HepG2 (cell line): ENCODE data around the gene RPS6KL1. TPM values are rescaled to one million over a fixed set of nuclear protein-coding genes. Genes with fewer than 3 reads are reported as not detected.

Experiments
- BRF2 ChIP-seq: sonication (generic); formaldehyde crosslinking; IDR thresholded peaks from 2 replicates; pipeline ENCODE4 v1.8.1; 2022; ENCODE audit warnings: mild to moderate bottlenecking, missing genetic modification reagents
- CCAR2 ChIP-seq: fragments of 200-400 bp; formaldehyde crosslinking; optimal IDR thresholded peaks from 2 replicates; pipeline ENCODE3; 2018; ENCODE audit warnings: low read depth, mild to moderate bottlenecking, low read length, moderate library complexity
- CREM ChIP-seq, 2 experiments: sonication (generic) in 1 of 2; formaldehyde crosslinking in 1 of 2; IDR thresholded peaks; 2 replicates each; pipeline versions ENCODE4 v1.4.0 to v1.6.1; 2016 to 2020; ENCODE audit warnings: antibody characterized with exemption in 1 of 2, mild to moderate bottlenecking in 1 of 2, missing genetic modification reagents in 1 of 2
- ERF ChIP-seq: IDR thresholded peaks from 2 replicates; pipeline ENCODE4 v1.6.1; 2018; ENCODE audit warnings: missing biosample characterization, missing genetic modification reagents
- HES4 ChIP-seq: sonication (generic); formaldehyde crosslinking; IDR thresholded peaks from 2 replicates; pipeline ENCODE4 v1.9.0; 2021; ENCODE audit warnings: mild to moderate bottlenecking, missing genetic modification reagents, borderline replicate concordance
- HNRNPL ChIP-seq: fragments of 200-400 bp; formaldehyde crosslinking; IDR thresholded peaks from 2 replicates; pipeline ENCODE4 v1.6.1; 2017; ENCODE audit warnings: mild to moderate bottlenecking, low read depth, low read length
- IKZF5 ChIP-seq: IDR thresholded peaks from 2 replicates; pipeline ENCODE4 v1.6.1; 2018; ENCODE audit warnings: missing genetic modification reagents, mild to moderate bottlenecking, missing compliant biosample characterization
- IRX3 ChIP-seq: sonication (generic); formaldehyde crosslinking; IDR thresholded peaks from 2 replicates; pipeline ENCODE4 v1.8.1; 2023; ENCODE audit warnings: mild to moderate bottlenecking, low read depth, missing genetic modification reagents, borderline replicate concordance
- KAT8 ChIP-seq: IDR thresholded peaks from 2 replicates; pipeline ENCODE4 v1.6.1; 2016; ENCODE audit warnings: missing genetic modification reagents, missing compliant biosample characterization
- KDM2A ChIP-seq: sonication (generic); formaldehyde crosslinking; IDR thresholded peaks from 2 replicates; pipeline ENCODE4 v1.4.0; 2020; ENCODE audit warnings: low read depth, missing genetic modification reagents, borderline replicate concordance
- MXD3 ChIP-seq: IDR thresholded peaks from 2 replicates; pipeline ENCODE4 v1.6.1; 2016; ENCODE audit warnings: mild to moderate bottlenecking, missing biosample characterization, missing genetic modification reagents
- PATZ1 ChIP-seq: sonication (generic); formaldehyde crosslinking; IDR thresholded peaks from 2 replicates; pipeline ENCODE4 v1.4.0; 2020; ENCODE audit warnings: missing genetic modification reagents
- RXRA ChIP-seq: sonication (generic); formaldehyde crosslinking; IDR thresholded peaks from 2 replicates; pipeline ENCODE4 v1.5.1; 2020; ENCODE audit warnings: missing genetic modification reagents
- SP5 ChIP-seq: IDR thresholded peaks from 2 replicates; pipeline ENCODE4 v1.6.1; 2016; ENCODE audit warnings: low read depth, borderline replicate concordance
- THAP11 ChIP-seq: IDR thresholded peaks from 2 replicates; pipeline ENCODE4 v1.6.1; 2016; ENCODE audit warnings: missing biosample characterization, missing genetic modification reagents
- ZC3H13 ChIP-seq: sonication (generic); formaldehyde crosslinking; IDR thresholded peaks from 2 replicates; pipeline ENCODE4 v1.8.1; 2023; ENCODE audit warnings: mild to moderate bottlenecking, missing genetic modification reagents, moderate library complexity
- ZMAT3 ChIP-seq: sonication (generic); formaldehyde crosslinking; conservative IDR thresholded peaks from 2 replicates; pipeline ENCODE4 v1.7.0; 2021; ENCODE audit warnings: missing genetic modification reagents
- ZNF512 ChIP-seq: sonication (generic); formaldehyde crosslinking; IDR thresholded peaks from 2 replicates; pipeline ENCODE4 v1.4.0; 2020; ENCODE audit warnings: mild to moderate bottlenecking, missing genetic modification reagents
- ZNF782 ChIP-seq: sonication (generic); formaldehyde crosslinking; IDR thresholded peaks from 2 replicates; pipeline ENCODE4 v1.4.0; 2020; ENCODE audit warnings: missing genetic modification reagents, mild to moderate bottlenecking, borderline replicate concordance
- ZNF841 ChIP-seq: sonication (generic); formaldehyde crosslinking; IDR thresholded peaks from 2 replicates; pipeline ENCODE4 v1.8.1; 2023; ENCODE audit warnings: missing genetic modification reagents, borderline replicate concordance
- polyA plus RNA-seq, 8 experiments: library from polyadenylated mRNA; depleted of rRNA in 3 of 8; stranded (reverse) in 7 of 8; unstranded in 1 of 8; fragments of >200 nt; fragmentation: Illumina TruSeq in 4 of 8; extraction: Trizol in 4 of 8; gene quantifications; 2 replicates each; pipeline versions ENCODE4 v1.2.1 to v1.2.3, GENCODE V29; 2011 to 2016; ENCODE audit warnings: low read depth in 4 of 8, missing spikeins in 1 of 8, mixed read lengths in 1 of 8; ENCODE audit not compliant: insufficient read depth in 1 of 8
- total RNA-seq, 5 experiments: library from RNA; depleted of rRNA; stranded (reverse); fragments of >200 nt; fragmentation: Illumina TruSeq; extraction: Trizol; gene quantifications; 2 replicates each; pipeline ENCODE4 v1.2.3, GENCODE V29; 2016; ENCODE audit warnings: low read depth in 1 of 5

RPS6KL1 gene
- total and polyA plus RNA-seq, 2 of the 13 experiments (the other 11 are each of a cell fraction or from before 2014, with no cell fraction given), result 6.5 to 11.5 TPM

- TF ChIP-seq PATZ1 (CRISPR knock-in tag), result peak; percentile 55; the same call in 1 of the 2 replicates
- TF ChIP-seq IKZF5 (CRISPR knock-in tag), result 0 out of 2 replicates have a peak, but pooled peaks have one; percentile 30
- peak; percentile 70; the same call in 1 of the 2 replicates for TF ChIP-seq ERF (CRISPR knock-in tag)
- TF ChIP-seq CCAR2, result no peak
- TF ChIP-seq IRX3 (CRISPR knock-in tag), result no peak
- TF ChIP-seq ZNF782 (CRISPR knock-in tag), result 0 out of 2 replicates have a peak, but pooled peaks have one; percentile 42
- peak; percentile 29; the same call in 1 of the 2 replicates for TF ChIP-seq ZMAT3 (CRISPR knock-in tag)
- TF ChIP-seq KAT8, result peak; percentile 33; the same call in 1 of the 2 replicates
- no peak for TF ChIP-seq CREM (IDR thresholded peaks at IDR 0.05)
- no peak for TF ChIP-seq CREM (CRISPR knock-in tag; IDR thresholded peaks at IDR 0.05)
- TF ChIP-seq ZNF512 (CRISPR knock-in tag), result no peak
- TF ChIP-seq THAP11 (CRISPR knock-in tag), result 0 out of 2 replicates have a peak, but pooled peaks have one; percentile 25
- TF ChIP-seq ZC3H13, result peak; percentile 33; the same call in 1 of the 2 replicates
- TF ChIP-seq SP5 (CRISPR knock-in tag), result peak; percentile 56; the same call in 1 of the 2 replicates
- TF ChIP-seq ZNF841 (CRISPR knock-in tag), result no peak
- peak; percentile 53; the same call in 1 of the 2 replicates for TF ChIP-seq MXD3 (CRISPR knock-in tag)
- TF ChIP-seq RXRA (CRISPR knock-in tag), result peak; percentile 17; the same call in 1 of the 2 replicates
- peak; percentile 49; the same call in 1 of the 2 replicates for TF ChIP-seq KDM2A (CRISPR knock-in tag)
- TF ChIP-seq BRF2, result 0 out of 2 replicates have a peak, but pooled peaks have one; percentile 25
- 0 out of 2 replicates have a peak, but pooled peaks have one; percentile 10 for TF ChIP-seq HNRNPL
- TF ChIP-seq HES4 (CRISPR knock-in tag), result peak; percentile 13; the same call in 1 of the 2 replicates
These were observed 32.4 kb upstream of the RPS6KL1 start, which contains the start of gene PGF (continued) for GRCh38 chr14:74955229-74956026.
